ENCODE measurements around the gene KLHL21. TPM values are rescaled to one million over a fixed set of nuclear protein-coding genes. Genes with fewer than 3 reads are reported as not detected.
"Not testable (repeated sequence)": the region's sequence is repeated elsewhere in the genome, so short reads cannot be mapped to it uniquely, and the experiment has no call there.

The KLHL21 gene
- total RNA-seq, 1 donor from 2014 or later: 25.8 TPM

GRCh38 chr1:6600410-6601048 lies 2.1 kb downstream of the KLHL21 start:
- no peak for DNase-seq (ENCODE audit: low spot score)

GRCh38 chr1:6599991-6600390 lies 2.7 kb downstream of the KLHL21 start:
- DNase-seq (ENCODE audit: low spot score): not testable (repeated sequence)

- no peak for DNase-seq (ENCODE audit: low spot score)
Observed at GRCh38 chr1:6599141-6599975, 3.3 kb downstream of the KLHL21 start.

- DNase-seq (ENCODE audit: low spot score): no peak
Observed at GRCh38 chr1:6597777-6598131, 4.9 kb downstream of the KLHL21 start.

GRCh38 chr1:6596886-6597776 lies 5.5 kb downstream of the KLHL21 start:
- DNase-seq (ENCODE audit: low spot score): no peak

- DNase-seq (ENCODE audit: low spot score): no peak
Observed at GRCh38 chr1:6596351-6596750, 6.3 kb downstream of the KLHL21 start.

GRCh38 chr1:6594977-6595740 lies 7.5 kb downstream of the KLHL21 start:
- no peak for DNase-seq (ENCODE audit: low spot score)

GRCh38 chr1:6593810-6594209 lies 8.9 kb downstream of the KLHL21 start:
- DNase-seq (ENCODE audit: low spot score): no peak

- no peak for DNase-seq (ENCODE audit: low spot score)
Observed at GRCh38 chr1:6592865-6593593, 9.6 kb downstream of the KLHL21 start.

GRCh38 chr1:6592441-6592840 lies 10.2 kb downstream of the KLHL21 start:
- DNase-seq (ENCODE audit: low spot score): no peak

- DNase-seq (ENCODE audit: low spot score): no peak
Observed at GRCh38 chr1:6591644-6592043, 11.0 kb downstream of the KLHL21 start.

GRCh38 chr1:6591222-6591621 lies 11.4 kb downstream of the KLHL21 start:
- no peak for DNase-seq (ENCODE audit: low spot score)

- DNase-seq (ENCODE audit: low spot score): no peak
Observed at GRCh38 chr1:6590046-6590445, 12.6 kb downstream of the KLHL21 start.

GRCh38 chr1:6588893-6589520 lies 13.7 kb downstream of the KLHL21 start:
- DNase-seq (ENCODE audit: low spot score): no peak

GRCh38 chr1:6588128-6588892 lies 14.4 kb downstream of the KLHL21 start:
- DNase-seq (ENCODE audit: low spot score): no peak

- peak; percentile 64 for DNase-seq (ENCODE audit: low spot score)
Observed at GRCh38 chr1:6587261-6588005, 15.2 kb downstream of the KLHL21 start.

GRCh38 chr1:6586404-6586816 lies 16.3 kb downstream of the KLHL21 start:
- no peak for DNase-seq (ENCODE audit: low spot score)

GRCh38 chr1:6585841-6586240 lies 16.8 kb downstream of the KLHL21 start:
- no peak for DNase-seq (ENCODE audit: low spot score)

Data from ureter (tissue), 1 donor.